K562 (cell line): ENCODE data around the gene COPE. TPM values are rescaled to one million over a fixed set of nuclear protein-coding genes. Genes with fewer than 3 reads are reported as not detected.

Experiments used
- CHD4 ChIP-seq: fragments of 200-600 bp; sonication (generic); IDR thresholded peaks from 3 replicates; pipeline ENCODE4 v1.6.1; 2012; ENCODE audit warnings: low read depth, mild to moderate bottlenecking, mixed read lengths, low read length, inconsistent platforms; ENCODE audit not compliant: insufficient read depth, insufficient replicate concordance, poor library complexity, severe bottlenecking
- DPF2 ChIP-seq: fragments of 450-650 bp; IDR thresholded peaks from 2 replicates; pipeline ENCODE4 v1.6.1; 2016
- FIP1L1 ChIP-seq: fragments of 200-400 bp; formaldehyde crosslinking; IDR thresholded peaks from 2 replicates; pipeline ENCODE4 v1.6.1; 2018; ENCODE audit warnings: mild to moderate bottlenecking, low read depth, low read length; ENCODE audit not compliant: poor library complexity, severe bottlenecking
- FOXA3 ChIP-seq, 2 experiments: fragments of 450-650 bp in 1 of 2; sonication (generic) in 1 of 2; formaldehyde crosslinking; IDR thresholded peaks in 1 of 2; conservative IDR thresholded peaks in 1 of 2; 2 replicates each; pipeline versions ENCODE4 v1.4.0 to v1.8.0; 2020 to 2022; ENCODE audit warnings: mild to moderate bottlenecking in 2 of 2, missing genetic modification reagents in 1 of 2
- FOXK2 ChIP-seq, 2 experiments: fragments of 450-650 bp; IDR thresholded peaks in 1 of 2; conservative IDR thresholded peaks in 1 of 2; 2 replicates each; pipeline ENCODE4 v1.6.1; 2016; ENCODE audit warnings: low read depth in 2 of 2, mild to moderate bottlenecking in 1 of 2
- HEY1 ChIP-seq: fragments of 250-450 bp; sonication (Bioruptor Pico); IDR thresholded peaks from 2 replicates; pipeline ENCODE4 v1.5.0; 2020; ENCODE audit warnings: mild to moderate bottlenecking, moderate library complexity, borderline replicate concordance
- KDM1A ChIP-seq, 2 experiments: fragments of 450-650 bp; IDR thresholded peaks; 2 replicates each; pipeline ENCODE4 v1.6.1; 2016; ENCODE audit warnings: mild to moderate bottlenecking in 2 of 2
- MYC ChIP-seq, 2 experiments: fragments of 250-450 bp in 1 of 2; sonication (Bioruptor Pico) in 1 of 2; IDR thresholded peaks; 2 replicates each; pipeline versions ENCODE4 v1.5.1 to v1.6.1; 2012 to 2021; ENCODE audit warnings: low read depth in 2 of 2, borderline replicate concordance in 1 of 2, improper control_type of control experiment in 1 of 2, low read length in 1 of 2, mild to moderate bottlenecking in 1 of 2, moderate library complexity in 1 of 2
- RBM34 ChIP-seq: fragments of 200-400 bp; formaldehyde crosslinking; IDR thresholded peaks from 2 replicates; pipeline ENCODE4 v1.6.1; 2018; ENCODE audit warnings: low read length, borderline replicate concordance; ENCODE audit not compliant: insufficient read depth
- RFX1 ChIP-seq: fragments of 450-650 bp; IDR thresholded peaks from 2 replicates; pipeline ENCODE4 v1.6.1; 2016; ENCODE audit warnings: mild to moderate bottlenecking, moderate library complexity
- SNIP1 ChIP-seq: fragments of 450-650 bp; IDR thresholded peaks from 2 replicates; pipeline ENCODE4 v1.7.1; 2017; ENCODE audit warnings: low read depth, mild to moderate bottlenecking
- TRIM24 ChIP-seq, 2 experiments: fragments of 450-650 bp; IDR thresholded peaks; 2 replicates each; pipeline ENCODE4 v1.6.1; 2016
- XRCC5 ChIP-seq: fragments of 200-400 bp; formaldehyde crosslinking; IDR thresholded peaks from 2 replicates; pipeline ENCODE4 v1.6.1; 2017; ENCODE audit warnings: low read depth, mild to moderate bottlenecking, low read length
- ZNF165 ChIP-seq: fragments of 250-450 bp; sonication (Bioruptor Pico); IDR thresholded peaks from 2 replicates; pipeline ENCODE4 v1.4.0; 2020; ENCODE audit warnings: borderline replicate concordance
- polyA plus RNA-seq, 8 experiments: library from polyadenylated mRNA; depleted of rRNA in 4 of 8; stranded (reverse) in 5 of 8; unstranded in 3 of 8; fragments of >200 nt; fragmentation: Nextera tagmentation in 2 of 8; fragmentation: Illumina TruSeq in 1 of 8; extraction: Ambion mirVana in 2 of 8; extraction: Trizol in 1 of 8; gene quantifications; 2 replicates each; pipeline versions ENCODE4 v1.2.1 to v1.2.3, GENCODE V29; 2011 to 2014; ENCODE audit warnings: inconsistent platforms in 1 of 8, missing spikeins in 1 of 8
- total RNA-seq, 7 experiments: library from RNA; depleted of rRNA in 6 of 7; stranded (reverse); fragments of >200 nt in 6 of 7; fragmentation: Illumina TruSeq in 2 of 7; extraction: Trizol in 2 of 7; gene quantifications; 2 replicates each; pipeline versions ENCODE4 v1.2.1 to v1.2.3, GENCODE V29; 2011 to 2021; ENCODE audit warnings: low replicate concordance in 1 of 7
- TF ChIP-seq, protein P1 (sequence below): fragments of 250-450 bp; sonication (Bioruptor Pico); IDR thresholded peaks from 2 replicates; pipeline ENCODE4 v1.5.0; 2020; ENCODE audit warnings: mild to moderate bottlenecking
- TF ChIP-seq, protein P2 (sequence below): fragments of 200-800 bp; sonication (Bioruptor generic); IDR thresholded peaks from 2 replicates; pipeline ENCODE4 v1.6.1; 2017; ENCODE audit warnings: missing genetic modification characterization, missing compliant biosample characterization
- TF ChIP-seq, protein P3 (sequence below): fragments of 250-450 bp; sonication (Bioruptor Pico); IDR thresholded peaks from 2 replicates; pipeline ENCODE4 v1.8.0; 2022; ENCODE audit warnings: moderate library complexity, mild to moderate bottlenecking, inconsistent platforms
- TF ChIP-seq, protein P4 (sequence below): fragments of 250-450 bp; sonication (Bioruptor Pico); IDR thresholded peaks from 2 replicates; pipeline ENCODE4 v1.5.0; 2021; ENCODE audit warnings: mild to moderate bottlenecking, moderate library complexity

Gene COPE
- total and polyA plus RNA-seq, 9 of the 15 experiments (the other 6 are each of a cell fraction or from before 2014, with no cell fraction given), result 5.8 to 273 (median 147) TPM

DNA sequence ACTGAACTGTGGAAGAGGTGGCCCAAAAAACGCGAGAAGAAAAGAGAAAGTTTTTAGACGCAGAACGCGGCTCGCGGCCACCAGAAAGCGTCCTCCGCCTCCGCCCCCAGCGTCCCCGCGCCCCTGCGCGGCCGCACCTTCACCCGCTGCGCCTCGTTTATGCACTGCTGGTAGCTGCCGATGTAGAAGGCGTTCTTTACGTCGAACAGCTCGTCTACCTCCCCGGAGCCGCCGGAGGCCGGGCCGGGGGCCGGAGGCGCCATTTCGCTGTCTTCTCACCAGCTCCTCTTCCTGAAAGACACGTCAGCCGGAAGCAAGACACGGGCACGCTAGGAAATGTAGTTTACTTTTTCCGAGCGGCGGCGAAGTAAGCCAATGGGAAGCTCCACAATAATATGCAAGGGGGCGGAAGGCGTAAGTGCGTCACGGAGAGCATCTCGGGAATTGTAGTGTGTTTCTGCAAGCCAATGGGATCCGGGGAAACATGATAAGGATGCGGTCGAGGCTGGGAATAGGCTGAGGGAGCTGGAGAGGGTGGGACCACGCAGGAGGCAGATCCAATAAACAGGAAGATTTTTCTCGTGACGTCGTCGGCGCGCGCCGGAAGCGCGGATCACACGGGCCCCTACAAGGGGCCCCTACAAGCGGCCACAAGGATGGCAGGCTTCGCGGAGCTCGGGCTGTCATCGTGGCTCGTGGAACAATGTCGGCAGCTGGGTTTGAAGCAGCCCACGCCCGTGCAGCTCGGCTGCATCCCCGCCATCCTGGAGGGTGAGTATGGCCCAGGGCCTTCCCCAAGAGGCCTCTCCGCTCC, at the start of gene COPE, which contains the start of gene DDX49 (continued):
- TF ChIP-seq HEY1 (CRISPR knock-in tag), result no peak
- TF ChIP-seq ZNF165 (CRISPR knock-in tag), result no peak
- TF ChIP-seq MYC (IDR thresholded peaks at IDR 0.05; ENCODE audit: low read depth, low read length), result peak; percentile 87
- TF ChIP-seq MYC (CRISPR knock-in tag; IDR thresholded peaks at IDR 0.05; ENCODE audit: borderline replicate concordance, low read depth), result peak; percentile 78
- TF ChIP-seq XRCC5, result peak; percentile 57; the same call in 1 of the 2 replicates
- peak; percentile 98 to 99 for TF ChIP-seq FOXK2 (conservative IDR thresholded peaks at IDR 0.05 in 1 of 2, IDR thresholded peaks at IDR 0.05 in 1 of 2; ENCODE audit: low read depth in 2 of 2)
- TF ChIP-seq, protein P1, sequence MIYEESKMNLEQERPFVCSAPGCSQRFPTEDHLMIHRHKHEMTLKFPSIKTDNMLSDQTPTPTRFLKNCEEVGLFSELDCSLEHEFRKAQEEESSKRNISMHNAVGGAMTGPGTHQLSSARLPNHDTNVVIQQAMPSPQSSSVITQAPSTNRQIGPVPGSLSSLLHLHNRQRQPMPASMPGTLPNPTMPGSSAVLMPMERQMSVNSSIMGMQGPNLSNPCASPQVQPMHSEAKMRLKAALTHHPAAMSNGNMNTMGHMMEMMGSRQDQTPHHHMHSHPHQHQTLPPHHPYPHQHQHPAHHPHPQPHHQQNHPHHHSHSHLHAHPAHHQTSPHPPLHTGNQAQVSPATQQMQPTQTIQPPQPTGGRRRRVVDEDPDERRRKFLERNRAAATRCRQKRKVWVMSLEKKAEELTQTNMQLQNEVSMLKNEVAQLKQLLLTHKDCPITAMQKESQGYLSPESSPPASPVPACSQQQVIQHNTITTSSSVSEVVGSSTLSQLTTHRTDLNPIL, result no peak
- TF ChIP-seq FIP1L1, result no peak
- no peak for TF ChIP-seq SNIP1
- no peak for TF ChIP-seq RFX1
- no peak for TF ChIP-seq TRIM24 (IDR thresholded peaks at IDR 0.05)
- TF ChIP-seq, protein P2, sequence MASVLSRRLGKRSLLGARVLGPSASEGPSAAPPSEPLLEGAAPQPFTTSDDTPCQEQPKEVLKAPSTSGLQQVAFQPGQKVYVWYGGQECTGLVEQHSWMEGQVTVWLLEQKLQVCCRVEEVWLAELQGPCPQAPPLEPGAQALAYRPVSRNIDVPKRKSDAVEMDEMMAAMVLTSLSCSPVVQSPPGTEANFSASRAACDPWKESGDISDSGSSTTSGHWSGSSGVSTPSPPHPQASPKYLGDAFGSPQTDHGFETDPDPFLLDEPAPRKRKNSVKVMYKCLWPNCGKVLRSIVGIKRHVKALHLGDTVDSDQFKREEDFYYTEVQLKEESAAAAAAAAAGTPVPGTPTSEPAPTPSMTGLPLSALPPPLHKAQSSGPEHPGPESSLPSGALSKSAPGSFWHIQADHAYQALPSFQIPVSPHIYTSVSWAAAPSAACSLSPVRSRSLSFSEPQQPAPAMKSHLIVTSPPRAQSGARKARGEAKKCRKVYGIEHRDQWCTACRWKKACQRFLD, result peak; percentile 50; the same call in 1 of the 2 replicates
- TF ChIP-seq RBM34, result no peak
- TF ChIP-seq, protein P3, sequence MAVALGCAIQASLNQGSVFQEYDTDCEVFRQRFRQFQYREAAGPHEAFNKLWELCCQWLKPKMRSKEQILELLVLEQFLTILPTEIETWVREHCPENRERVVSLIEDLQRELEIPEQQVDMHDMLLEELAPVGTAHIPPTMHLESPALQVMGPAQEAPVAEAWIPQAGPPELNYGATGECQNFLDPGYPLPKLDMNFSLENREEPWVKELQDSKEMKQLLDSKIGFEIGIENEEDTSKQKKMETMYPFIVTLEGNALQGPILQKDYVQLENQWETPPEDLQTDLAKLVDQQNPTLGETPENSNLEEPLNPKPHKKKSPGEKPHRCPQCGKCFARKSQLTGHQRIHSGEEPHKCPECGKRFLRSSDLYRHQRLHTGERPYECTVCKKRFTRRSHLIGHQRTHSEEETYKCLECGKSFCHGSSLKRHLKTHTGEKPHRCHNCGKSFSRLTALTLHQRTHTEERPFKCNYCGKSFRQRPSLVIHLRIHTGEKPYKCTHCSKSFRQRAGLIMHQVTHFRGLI (CRISPR knock-in tag), result no peak
- TF ChIP-seq, protein P4, sequence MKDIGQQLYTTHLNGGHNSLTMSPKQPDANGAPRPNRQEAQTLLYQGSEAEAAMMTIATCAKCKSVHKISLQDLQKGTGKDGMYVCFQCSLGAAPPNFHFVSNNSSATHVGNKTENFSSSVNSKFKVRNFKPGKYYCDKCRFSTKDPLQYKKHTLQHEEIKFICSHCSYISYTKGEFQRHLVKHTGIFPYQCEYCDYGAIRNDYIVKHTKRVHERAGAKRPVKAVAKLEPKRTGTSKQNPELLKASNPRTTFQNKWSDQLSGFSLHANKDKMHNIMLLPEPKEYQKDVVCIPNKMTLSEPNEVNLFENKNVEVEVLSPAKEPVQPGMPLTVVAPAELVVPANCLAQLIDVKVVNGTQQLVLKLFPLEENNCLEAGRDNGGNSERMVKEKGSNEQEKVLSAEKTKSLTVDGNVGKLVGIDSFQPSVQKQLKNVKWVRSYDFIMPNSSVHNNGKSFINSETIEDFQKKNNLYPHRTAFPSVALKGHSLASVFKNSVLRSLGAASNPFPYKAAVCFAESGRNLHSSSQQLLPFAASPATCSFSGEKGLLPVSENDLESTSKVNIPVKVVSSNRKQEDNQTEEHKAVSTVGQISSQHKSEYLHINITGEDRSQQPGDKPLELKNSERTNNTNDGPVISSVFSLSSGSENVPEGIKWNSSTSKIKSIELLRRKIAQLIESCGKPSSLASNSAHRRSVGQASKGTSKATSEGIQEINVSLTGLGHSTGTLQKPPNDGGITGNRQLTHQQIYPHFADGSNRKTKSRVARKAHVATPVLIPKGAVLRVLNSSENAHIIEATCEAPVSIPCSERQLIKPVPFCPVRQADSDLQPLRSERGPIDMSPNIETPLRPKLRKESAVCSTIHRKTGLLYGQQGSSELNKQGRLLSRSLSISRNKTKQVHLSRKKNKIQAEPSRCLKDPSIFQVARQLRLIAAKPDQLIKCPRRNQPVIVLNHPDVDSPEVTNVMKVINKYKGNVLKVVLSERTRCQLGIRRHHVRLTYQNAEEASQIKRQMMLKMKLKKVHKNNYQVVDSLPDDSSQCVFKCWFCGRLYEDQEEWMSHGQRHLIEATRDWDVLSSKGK (CRISPR knock-in tag), result no peak
- peak; percentile 22 to 76; a peak in 1 of 4 replicates for TF ChIP-seq FOXA3 (CRISPR knock-in tag; conservative IDR thresholded peaks at IDR 0.05 in 1 of 2, IDR thresholded peaks at IDR 0.05 in 1 of 2)
- TF ChIP-seq CHD4, result no peak
- no peak for TF ChIP-seq KDM1A (IDR thresholded peaks at IDR 0.05)
- TF ChIP-seq DPF2, result 0 out of 2 replicates have a peak, but pooled peaks have one; percentile 26
